ENCODE results near the gene CADPS.

The CADPS gene

GRCh38 chr3:62874711-62875557 lies at the start of gene CADPS:
TSS of gene CADPS (minus strand) at chr3:62875416. CDS start at chr3:62875029, 387 bp downstream.
- DNase-seq (ENCODE audit: low spot score) = no peak

- no peak for DNase-seq (ENCODE audit: low spot score)
These were observed 47.9 kb upstream of the CADPS start for GRCh38 chr3:62923066-62923465.

GRCh38 chr3:62922326-62922725 lies 47.1 kb upstream of the CADPS start:
- no peak for DNase-seq (ENCODE audit: low spot score)

- no peak for DNase-seq (ENCODE audit: low spot score)
These were observed 45.2 kb upstream of the CADPS start for GRCh38 chr3:62920466-62920784.

- no peak for DNase-seq (ENCODE audit: low spot score)
These were observed 44.7 kb upstream of the CADPS start for GRCh38 chr3:62919784-62920465.

- DNase-seq (ENCODE audit: low spot score) = no peak
These were observed 43.6 kb upstream of the CADPS start for GRCh38 chr3:62918777-62919176.

- no peak for DNase-seq (ENCODE audit: low spot score)
These were observed 42.9 kb upstream of the CADPS start for GRCh38 chr3:62918131-62918530.

- no peak for DNase-seq (ENCODE audit: low spot score)
These were observed 36.3 kb upstream of the CADPS start for GRCh38 chr3:62911526-62911925.

GRCh38 chr3:62905331-62905730 lies 30.1 kb upstream of the CADPS start:
- DNase-seq (ENCODE audit: low spot score) = no peak

- no peak for DNase-seq (ENCODE audit: low spot score)
These were observed 23.6 kb upstream of the CADPS start for GRCh38 chr3:62898530-62899496.

- DNase-seq (ENCODE audit: low spot score) = no peak
These were observed 20.7 kb upstream of the CADPS start for GRCh38 chr3:62895901-62896300.

- DNase-seq (ENCODE audit: low spot score) = no peak
These were observed 17.7 kb upstream of the CADPS start for GRCh38 chr3:62892951-62893350.

GRCh38 chr3:62892045-62892444 lies 16.8 kb upstream of the CADPS start:
- DNase-seq (ENCODE audit: low spot score) = no peak

- DNase-seq (ENCODE audit: low spot score) = no peak
These were observed 13.6 kb upstream of the CADPS start for GRCh38 chr3:62888778-62889177.

GRCh38 chr3:62888180-62888579 lies 13.0 kb upstream of the CADPS start:
- no peak for DNase-seq (ENCODE audit: low spot score)

GRCh38 chr3:62885136-62885535 lies 9.9 kb upstream of the CADPS start:
- DNase-seq (ENCODE audit: low spot score) = no peak

- no peak for DNase-seq (ENCODE audit: low spot score)
These were observed 9.1 kb upstream of the CADPS start for GRCh38 chr3:62884096-62884870.

- DNase-seq (ENCODE audit: low spot score) = no peak
These were observed 7.5 kb upstream of the CADPS start for GRCh38 chr3:62882676-62883200.

GRCh38 chr3:62876064-62876463 lies 848 bp upstream of the CADPS start:
- no peak for DNase-seq (ENCODE audit: low spot score)

- no peak for DNase-seq (ENCODE audit: low spot score)
These were observed 364 bp upstream of the CADPS start for GRCh38 chr3:62875558-62876002.
